ENCODE measurements around the gene RALGAPA1. TPM values are rescaled to one million over a fixed set of nuclear protein-coding genes. Genes with fewer than 3 reads are reported as not detected.

Gene RALGAPA1
- total and polyA plus RNA-seq, 8 donors, result 16.0 to 35.4 (median 28.1) TPM

DNA sequence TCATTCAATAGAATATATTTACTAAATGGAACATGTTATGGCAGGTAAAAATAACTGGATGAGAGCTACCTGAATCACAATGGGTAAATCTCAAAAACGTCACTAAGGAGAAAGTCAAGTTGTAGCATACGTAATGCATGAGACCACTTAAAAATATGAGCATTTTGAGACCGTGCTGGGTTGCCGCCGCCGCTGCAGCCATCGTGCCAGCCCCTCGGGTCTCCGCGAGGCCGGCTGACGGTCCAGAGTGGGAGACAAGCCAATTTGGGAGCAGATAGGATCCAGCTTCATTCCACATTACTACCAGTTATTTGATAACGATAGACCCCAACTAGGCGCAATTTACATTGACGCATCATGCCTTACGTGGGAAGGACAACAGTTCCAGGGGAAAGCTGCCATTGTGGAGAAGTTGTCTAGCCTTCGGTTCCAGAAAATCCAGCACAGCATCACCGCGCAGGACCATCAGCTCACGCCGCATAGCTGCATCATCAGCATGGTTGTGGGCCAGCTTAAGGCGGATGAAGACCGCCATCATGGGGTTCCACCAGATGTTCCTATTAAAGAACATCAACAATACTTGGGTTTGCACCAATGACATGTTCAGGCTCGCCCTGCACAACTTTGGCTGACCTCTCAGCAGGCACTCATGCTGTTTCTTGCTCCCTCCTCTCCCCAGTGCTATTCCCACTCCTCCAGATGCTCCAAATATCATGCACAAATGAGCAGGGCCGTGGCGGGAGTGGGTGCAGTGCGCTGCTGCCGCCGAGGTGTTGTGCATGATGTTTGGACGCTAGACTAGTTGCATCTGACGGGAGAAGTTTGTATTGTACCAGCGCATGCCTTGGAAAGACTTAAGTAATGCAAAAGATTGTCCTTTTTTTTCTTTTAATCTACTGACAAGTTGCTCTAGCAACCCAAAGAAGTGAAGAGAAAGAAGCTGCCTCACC is 10.8 kb upstream of the RALGAPA1 start:
- no peaks in the 10 kb centered on the region for H3K27me3 ChIP-seq
- 81 to 85% methylated on average over 32 of the region's 32 CpGs for WGBS, 2 donors
- H3K4me3 ChIP-seq, result no peak overlapping the region
- H3K36me3 ChIP-seq, result no peaks in the 10 kb centered on the region
- TF ChIP-seq CTCF (IDR thresholded peaks at IDR 0.05), result no peak
- H3K4me1 ChIP-seq, result no peaks in the 10 kb centered on the region
- intact Hi-C loops (cut with DNase I), result no loop called here
- H3K9me3 ChIP-seq, result no peaks in the 10 kb centered on the region
- no peak overlapping the region for H3K27ac ChIP-seq
- ATAC-seq (no peak), FAIRE-seq (no peak), DNase-seq (no peak)

- peak in 3 of 4 donors; percentile 45 to 57 (median 46) for TF ChIP-seq CTCF (IDR thresholded peaks at IDR 0.05)
- ATAC-seq (peak; percentile 60 to 90 (median 86)), DNase-seq (peak in 2 of 6 donors; percentile 11 to 35), FAIRE-seq (no peak)
- Histone ChIP-seq H3K27me3 (no peaks in the 10 kb centered on the region), H3K36me3 (no peaks in the 10 kb centered on the region), H3K27ac (no peak overlapping the region), H3K4me3 (no peak overlapping the region), H3K9me3 (no peaks in the 10 kb centered on the region), H3K4me1 (no peaks in the 10 kb centered on the region)
- 45 to 56% methylated on average over 13 of the region's 13 CpGs for whole genome bisulfite sequencing, 2 donors
- intact Hi-C loops (cut with DNase I), result no loop called here
These were observed 9.4 kb upstream of the RALGAPA1 start for GRCh38 chr14:35818346-35819115.

DNA sequence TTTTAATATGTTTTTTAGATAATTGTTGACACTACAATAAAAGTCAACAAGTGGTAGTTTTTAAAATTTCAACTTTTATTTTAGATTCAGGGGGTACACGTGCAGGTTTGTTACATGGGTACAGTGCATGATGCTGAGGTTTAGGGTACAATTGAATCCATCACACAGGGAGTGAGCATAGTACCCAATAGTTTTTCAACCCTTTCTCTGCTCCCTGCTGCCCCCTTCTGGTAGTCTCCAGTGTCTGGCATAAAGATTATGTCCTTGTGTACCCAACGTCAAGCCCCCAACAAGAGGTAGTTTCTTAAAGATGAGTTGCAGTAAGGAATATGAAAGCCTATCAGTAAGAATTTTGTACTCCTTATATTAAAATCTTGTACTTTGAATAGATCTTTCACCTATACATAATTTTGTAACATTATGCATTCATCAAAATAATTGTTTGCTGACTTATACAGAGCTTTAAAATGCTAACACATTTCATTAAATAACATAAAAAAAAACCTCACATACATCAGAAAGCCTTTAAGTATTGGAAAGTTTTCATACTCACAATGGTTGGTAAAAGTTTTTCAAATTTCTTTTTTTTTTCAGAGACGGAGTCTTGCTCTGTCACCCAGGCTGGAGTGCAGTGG is 5.4 kb upstream of the RALGAPA1 start:
- H3K4me1 ChIP-seq, result no peaks in the 10 kb centered on the region
- no peak overlapping the region for H3K27ac ChIP-seq
- no peaks in the 10 kb centered on the region for H3K27me3 ChIP-seq
- no peaks in the 10 kb centered on the region for H3K36me3 ChIP-seq
- DNase-seq, result peak in 5 of 6 donors; percentile 39 to 69 (median 49)
- 30 to 34% methylated on average over 3 of the region's 3 CpGs for WGBS, 2 donors
- peak; percentile 55 to 84 (median 76) for ATAC-seq
- intact Hi-C loops (cut with DNase I), result no loop called here
- H3K4me3 ChIP-seq, result no peak overlapping the region
- FAIRE-seq, result no peak
- TF ChIP-seq CTCF (IDR thresholded peaks at IDR 0.05), result peak; percentile 44 to 62 (median 56)
- no peaks in the 10 kb centered on the region for H3K9me3 ChIP-seq

- no peak for ATAC-seq
These were observed 1.9 kb upstream of the RALGAPA1 start for GRCh38 chr14:35810963-35811362.

More at GRCh38 chr14:35810963-35811362, 1.9 kb upstream of the RALGAPA1 start:
- Histone ChIP-seq H3K4me3 (no peak overlapping the region), H3K36me3 (no peaks in the 10 kb centered on the region), H3K27me3 (no peaks in the 10 kb centered on the region), H3K27ac (no peak overlapping the region), H3K9me3 (no peaks in the 10 kb centered on the region), H3K4me1 (peaks cover 4 to 17% (median 7%) of the 10 kb centered on the region in 3 donors)
- TF ChIP-seq CTCF (IDR thresholded peaks at IDR 0.05), result no peak
- FAIRE-seq, result no peak
- 81 to 90% methylated on average over 4 of the region's 4 CpGs for WGBS, 2 donors
- intact Hi-C loops (cut with DNase I), result no loop called here
- no peak for DNase-seq

Measured in pancreas (tissue), 10 donors.